M059J (cell line): ENCODE data around the gene TAC4. TPM values are rescaled to one million over a fixed set of nuclear protein-coding genes. Genes with fewer than 3 reads are reported as not detected.

Experiments used
- DNase-seq: peaks from one replicate; pipeline ENCODE4 v3.0.0-alpha.2; 2012; ENCODE audit warnings: low read depth
- total RNA-seq: library from RNA; depleted of rRNA; stranded (reverse); fragments of >200 nt; shearing (Covaris generic); gene quantifications from 2 replicates; pipeline ENCODE4 v1.2.3, GENCODE V29; 2014; rRNA removed

TAC4 gene
- not detected in 2 replicates for total RNA-seq

- no peak for DNase-seq
Measured at GRCh38 chr17:49848019-49848473, at the start of gene TAC4. TAC4 (minus strand) TSS chr17:49848069; CDS start chr17:49848017, 52 bp downstream.

DNA sequence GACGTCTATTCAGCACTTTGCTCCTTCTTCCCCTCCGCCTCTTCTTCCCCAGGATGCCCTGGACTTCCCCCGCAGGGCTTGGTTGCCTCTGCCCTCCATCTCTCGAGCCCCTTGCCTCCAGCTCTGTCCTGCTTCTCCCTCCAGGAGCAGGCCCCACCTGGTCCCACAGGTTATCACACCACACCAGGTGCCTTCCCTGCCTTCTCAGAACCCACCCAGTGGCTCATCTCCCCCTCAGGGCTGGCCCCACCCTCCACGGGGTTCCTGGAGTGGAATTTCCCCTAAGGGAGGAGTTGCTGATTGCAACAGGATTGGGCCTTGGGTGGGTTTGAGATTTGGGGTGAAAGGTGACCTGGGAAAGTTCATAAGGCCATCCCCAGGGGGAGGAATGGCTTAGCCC is 49.0 kb upstream of the TAC4 start:
- DNase-seq: no peak

GRCh38 chr17:49896222-49896621 is 48.4 kb upstream of the TAC4 start:
- DNase-seq: no peak

GRCh38 chr17:49895812-49896211 is 47.9 kb upstream of the TAC4 start:
- DNase-seq: no peak

DNA sequence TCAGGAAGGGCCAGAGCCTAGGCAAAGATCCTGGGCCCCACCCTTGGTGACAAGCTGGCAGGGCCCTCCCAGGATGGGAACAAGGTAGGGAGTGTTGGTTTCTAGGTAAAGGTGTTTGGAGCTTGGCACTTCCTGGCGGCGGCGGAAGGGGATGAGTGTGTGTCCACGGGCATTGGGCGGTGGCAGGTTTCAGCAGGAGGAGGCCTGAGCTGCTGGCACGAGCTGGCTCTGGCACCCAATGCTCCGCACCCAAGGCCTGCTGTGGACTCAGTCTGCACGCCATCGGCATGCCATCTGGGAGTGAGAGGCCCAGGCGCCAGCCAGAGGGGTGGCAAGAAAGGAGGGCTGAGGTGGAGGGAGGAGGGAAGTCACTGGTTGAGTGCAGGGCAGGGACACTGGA is 46.9 kb upstream of the TAC4 start:
- no peak for DNase-seq

DNA sequence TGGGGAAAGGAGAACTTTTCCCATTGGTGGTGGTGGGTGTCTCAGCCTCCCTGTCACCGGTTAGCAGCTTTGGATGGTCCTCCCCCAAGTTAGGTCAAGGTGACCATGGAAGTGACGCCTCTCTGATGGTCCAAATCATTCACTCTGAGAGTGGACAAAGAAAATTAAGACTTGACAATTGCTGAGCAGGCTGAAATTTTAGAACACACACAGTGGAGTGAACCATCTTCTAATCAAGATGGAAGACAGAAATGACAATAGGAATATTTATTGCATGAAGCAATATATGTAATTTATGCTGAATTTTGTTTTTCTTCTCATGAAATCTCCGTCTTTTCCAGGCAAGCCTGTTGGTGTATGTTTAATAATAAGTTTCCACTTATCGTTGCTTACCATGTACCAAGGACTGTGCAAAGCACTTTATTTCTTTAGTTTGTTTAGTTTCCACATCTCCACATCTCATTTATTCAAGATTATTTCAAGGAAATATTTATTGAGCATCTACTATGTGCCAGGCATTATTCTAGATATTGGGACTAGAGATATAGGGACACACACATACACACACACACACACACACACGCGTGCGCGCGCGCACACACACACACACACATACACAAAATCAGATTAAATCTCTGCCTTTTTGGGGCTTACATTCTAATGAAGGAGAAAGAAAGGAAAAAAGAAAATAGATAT is 44.0 kb upstream of the TAC4 start:
- no peak for DNase-seq

DNA sequence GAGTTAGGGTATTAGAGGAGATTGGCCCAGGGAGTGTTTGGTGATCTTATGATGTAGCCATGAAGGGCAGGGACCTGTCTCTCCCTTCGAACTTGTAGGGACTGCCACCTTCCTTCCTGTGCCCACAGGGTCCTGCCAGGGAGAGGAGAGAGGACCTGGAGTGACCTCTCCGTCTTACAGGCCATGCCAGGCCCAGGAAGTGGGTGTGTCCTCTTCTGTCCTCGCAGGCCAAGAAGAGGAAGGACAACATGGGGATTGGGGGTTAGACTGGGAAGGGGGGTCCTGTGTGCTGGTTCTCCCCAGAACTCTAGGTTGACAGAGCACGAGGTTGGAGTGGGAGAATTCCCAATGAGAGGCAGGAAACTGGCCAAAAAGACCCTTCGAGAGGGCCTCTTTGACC is 43.4 kb upstream of the TAC4 start:
- no peak for DNase-seq

- no peak for DNase-seq
Measured at GRCh38 chr17:49890852-49891251, 43.0 kb upstream of the TAC4 start.

DNA sequence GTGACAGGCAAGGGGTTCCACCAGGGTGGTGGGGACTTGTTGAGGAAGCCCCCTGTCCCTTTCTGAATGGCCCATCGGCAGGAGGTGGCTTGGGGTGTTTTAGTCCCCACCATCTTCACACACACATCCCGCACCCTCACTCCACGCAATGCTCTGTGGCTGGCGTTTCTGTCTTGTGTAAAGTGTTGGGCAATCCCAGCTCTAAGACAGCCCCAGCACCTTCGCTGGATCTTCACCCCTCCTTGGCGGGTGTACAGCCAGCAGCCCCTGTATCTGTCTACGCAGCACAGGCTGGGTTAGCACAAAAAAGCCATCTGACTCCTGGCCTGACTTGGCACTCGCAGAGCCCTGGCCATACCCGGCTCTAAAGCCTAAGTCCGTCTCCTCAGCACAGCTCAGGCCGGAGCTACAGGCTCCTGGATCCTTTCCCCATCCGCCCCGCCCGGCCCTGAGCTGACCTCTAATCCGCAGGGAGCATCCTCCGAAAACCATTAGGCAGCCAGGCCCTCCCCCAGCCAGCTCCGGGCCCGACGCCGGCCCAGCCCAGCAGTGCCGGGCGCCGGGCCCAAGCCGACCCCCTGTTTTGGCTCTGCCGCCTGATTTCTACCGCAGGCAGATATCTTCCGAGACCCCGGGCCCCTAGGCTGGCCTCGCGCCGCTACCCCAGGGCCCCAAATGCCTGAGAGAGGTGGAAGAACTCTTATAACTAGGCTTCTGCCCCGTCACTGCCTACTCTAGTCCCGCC is 42.4 kb upstream of the TAC4 start:
- no peak for DNase-seq

GRCh38 chr17:49889500-49889899 is 41.6 kb upstream of the TAC4 start:
- no peak for DNase-seq

DNA sequence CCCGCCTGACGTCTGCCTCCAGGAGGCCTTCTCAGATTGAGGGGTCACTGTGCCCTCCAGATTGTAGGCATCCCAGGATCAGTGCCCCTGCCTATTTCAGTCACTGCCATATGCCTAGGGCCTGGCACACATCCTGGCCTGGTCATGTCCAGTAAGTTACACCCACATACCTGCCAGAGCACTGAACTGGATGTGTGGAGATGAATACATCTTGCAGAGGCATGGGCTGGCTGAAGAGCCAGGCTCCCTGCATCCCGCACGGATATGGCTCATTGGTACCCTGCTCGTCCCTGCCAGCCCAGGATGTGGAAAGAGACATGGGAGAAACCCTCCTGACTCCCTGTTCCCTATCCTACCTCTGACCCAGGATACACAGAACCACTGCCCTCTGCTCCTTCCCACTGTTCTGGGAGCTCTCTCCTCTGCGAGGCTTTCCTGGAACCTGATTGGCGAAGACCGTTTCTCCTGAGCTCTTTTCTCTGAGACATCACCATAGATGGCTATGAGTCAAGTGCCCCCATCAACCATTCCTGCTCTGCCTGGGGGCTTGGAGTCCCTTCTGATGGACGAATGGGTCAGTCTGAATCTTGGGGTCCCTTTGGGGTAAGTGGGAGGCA is 40.0 kb upstream of the TAC4 start:
- no peak for DNase-seq

DNA sequence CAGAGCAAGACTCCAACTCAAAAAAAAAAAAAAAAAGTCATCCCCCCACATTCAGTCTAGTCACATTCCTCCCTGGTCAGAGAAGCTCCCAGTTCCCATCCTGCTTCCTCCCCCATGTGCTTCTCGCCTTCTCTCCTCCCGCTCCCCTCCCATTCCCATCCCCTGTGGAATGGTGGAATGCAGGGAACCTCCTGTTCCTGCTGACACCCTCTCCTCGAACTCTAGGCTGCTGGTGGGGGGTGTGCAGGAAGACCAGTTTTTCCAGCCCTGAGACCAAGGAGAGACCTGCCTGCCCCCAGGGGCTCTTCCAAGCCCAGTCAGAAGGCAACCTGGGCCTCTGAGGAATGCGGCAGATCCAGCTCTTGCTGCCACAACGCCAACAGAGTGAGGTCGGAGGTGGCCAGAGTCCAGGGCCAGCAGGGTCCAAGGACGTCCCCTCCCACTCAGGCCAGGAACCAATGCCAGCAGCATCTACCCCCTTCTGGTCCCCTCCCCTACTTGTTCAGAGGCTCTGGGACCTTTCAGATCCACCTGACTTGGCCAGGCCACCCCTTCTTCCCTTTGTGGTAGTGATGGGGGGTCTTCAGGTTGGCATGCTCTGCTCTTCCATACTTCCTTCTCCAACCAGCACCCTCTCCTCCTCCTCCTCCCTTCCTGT is 39.3 kb upstream of the TAC4 start:
- no peak for DNase-seq

DNA sequence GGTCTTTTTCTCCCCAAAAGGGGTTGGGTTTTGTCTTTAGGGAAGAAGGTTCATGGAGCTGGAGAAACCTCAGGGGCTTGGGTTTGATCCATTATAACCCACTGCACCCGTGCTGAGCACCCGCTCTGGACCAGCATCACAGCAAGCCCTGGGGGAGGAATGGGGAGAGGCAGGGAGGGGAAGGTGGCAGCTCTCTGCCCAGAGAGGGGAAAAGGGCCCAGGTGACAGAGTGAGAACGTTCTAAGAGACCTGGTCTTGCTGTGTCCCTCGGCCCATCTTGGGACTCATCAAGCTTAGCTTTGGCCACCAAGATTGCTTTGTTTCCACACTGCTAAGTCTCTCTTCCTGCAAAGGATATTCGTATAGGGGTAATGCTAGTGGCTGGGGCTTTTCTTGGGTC is 38.2 kb upstream of the TAC4 start:
- DNase-seq: no peak

DNA sequence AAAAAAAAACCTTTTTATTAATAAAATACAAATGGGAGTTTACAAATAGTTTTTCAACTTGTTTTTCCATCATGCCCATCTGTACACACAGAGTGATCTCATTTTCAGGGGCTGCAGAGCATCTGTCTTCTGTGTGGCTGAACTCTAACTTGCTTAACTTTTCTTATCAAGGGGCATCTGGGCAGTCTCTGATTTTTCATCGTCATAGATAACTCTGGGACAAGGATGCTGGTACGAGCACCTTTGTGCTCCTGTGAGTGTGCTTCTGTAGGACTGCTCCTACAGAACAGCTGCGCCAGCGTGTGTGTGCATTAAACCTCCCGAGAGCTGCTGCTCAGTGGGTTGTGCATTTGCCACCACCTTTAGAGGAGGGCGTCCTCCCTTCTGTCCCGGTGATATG is 34.6 kb upstream of the TAC4 start:
- DNase-seq: no peak

- DNase-seq: no peak
Measured at GRCh38 chr17:49881054-49881402, 33.2 kb upstream of the TAC4 start.

- peak; percentile 67 for DNase-seq
Measured at GRCh38 chr17:49880291-49881053, 32.6 kb upstream of the TAC4 start.

GRCh38 chr17:49878931-49879904 is 31.3 kb upstream of the TAC4 start:
- no peak for DNase-seq

- DNase-seq: no peak
Measured at GRCh38 chr17:49875685-49876084, 27.8 kb upstream of the TAC4 start.

- no peak for DNase-seq
Measured at GRCh38 chr17:49874911-49875310, 27.0 kb upstream of the TAC4 start.

DNA sequence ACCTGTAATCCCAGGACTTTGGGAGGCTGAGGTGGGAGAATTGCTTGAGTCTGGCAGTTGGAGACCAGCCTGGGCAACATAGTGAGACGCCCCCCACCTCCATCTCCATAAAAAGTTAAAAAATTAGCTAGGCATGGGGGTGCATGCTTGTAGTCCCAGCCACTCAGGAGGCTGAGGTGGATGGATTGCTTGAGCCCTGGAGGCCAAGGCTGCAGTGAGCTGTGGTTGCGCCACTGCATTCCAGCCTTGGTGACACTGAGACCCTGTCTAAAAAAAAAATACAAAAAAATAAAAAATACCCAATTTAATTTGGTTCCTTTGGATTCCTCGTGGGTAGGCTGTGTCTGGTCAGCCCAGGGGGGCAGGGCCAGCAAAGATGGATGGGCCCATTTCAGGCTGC is 26.1 kb upstream of the TAC4 start:
- DNase-seq: no peak

DNA sequence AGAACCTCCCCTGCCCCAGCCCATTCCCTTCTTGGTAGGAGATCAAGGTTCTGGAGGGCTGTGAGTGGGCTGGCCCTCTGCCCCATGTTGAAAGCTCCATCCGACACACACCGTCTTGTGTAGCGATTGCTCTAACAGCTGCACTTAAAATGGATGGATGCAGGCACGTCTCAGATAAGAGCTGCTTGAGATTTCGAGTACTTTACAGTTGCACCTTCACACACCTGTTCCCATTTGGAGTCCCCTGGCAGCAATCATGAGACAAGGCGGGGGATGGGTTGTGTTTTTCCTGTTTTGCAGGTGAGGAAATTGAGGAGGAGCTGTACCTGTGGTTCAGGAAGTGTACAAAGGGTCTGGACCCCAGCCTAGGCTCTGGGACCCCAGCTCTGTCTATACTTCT is 25.6 kb upstream of the TAC4 start:
- DNase-seq: no peak
